NCI-H2107 treated with DMSO at 0.1 percent for 48 hours (cell line): ENCODE results near the gene C19orf67.

ENCODE experiments used
- DNase-seq: peaks from one replicate; lab custom pipeline; 2025; ENCODE audit not compliant: unreplicated experiment; lab: John Stamatoyannopoulos, UW

Gene C19orf67

GRCh38 chr19:14031719-14032480 lies 53.7 kb downstream of the C19orf67 start, which contains the start of gene IL27RA:
Gene IL27RA, plus strand, starts transcription at chr19:14031762. Its CDS starts 111 bp downstream, at chr19:14031873.
- DNase-seq = peak; percentile 10
